DOHH2 (cell line): ENCODE results near the gene RALGAPA2.

Experiments used
- H3F3A ChIP-seq: fragments of 200-600 bp; sonication (generic), shearing (Covaris generic); 2 replicates; pipeline ENCODE4 v1.6.0; 2016; ENCODE audit warnings: antibody characterized with exemption, mild to moderate bottlenecking; ENCODE audit not compliant: control insufficient read depth, insufficient read depth
- H3K27ac ChIP-seq: fragments of 200-600 bp; sonication (generic); 2 replicates; pipeline ENCODE4 v1.5.1; 2014; ENCODE audit warnings: low read depth, mild to moderate bottlenecking, low read length, moderate library complexity
- H3K27me3 ChIP-seq: fragments of 200-600 bp; sonication (generic); 2 replicates; pipeline ENCODE4 v1.6.1; 2014; ENCODE audit warnings: mild to moderate bottlenecking, low read length, mixed read lengths; ENCODE audit not compliant: control insufficient read depth
- H3K36me3 ChIP-seq: fragments of 200-600 bp; sonication (generic); 2 replicates; pipeline ENCODE4 v1.6.1; 2014; ENCODE audit warnings: mild to moderate bottlenecking, low read length, moderate library complexity, mixed read lengths; ENCODE audit not compliant: control insufficient read depth
- H3K4me1 ChIP-seq: fragments of 200-600 bp; sonication (generic); 2 replicates; pipeline ENCODE4 v1.6.1; 2014; ENCODE audit warnings: mild to moderate bottlenecking, low read length, mixed read lengths; ENCODE audit not compliant: control insufficient read depth
- H3K4me2 ChIP-seq: fragments of 200-600 bp; sonication (generic); 2 replicates; pipeline ENCODE4 v1.6.0; 2014; ENCODE audit warnings: mild to moderate bottlenecking, low read length, moderate library complexity
- H3K4me3 ChIP-seq: fragments of 200-600 bp; sonication (generic); 2 replicates; pipeline ENCODE4 v1.5.1; 2014; ENCODE audit warnings: mild to moderate bottlenecking, low read length, mixed read lengths
- H3K79me2 ChIP-seq: fragments of 200-600 bp; sonication (generic); 2 replicates; pipeline ENCODE4 v1.6.1; 2014; ENCODE audit warnings: mild to moderate bottlenecking, low read length, mixed read lengths; ENCODE audit not compliant: control insufficient read depth
- H3K9me2 ChIP-seq: fragments of 200-600 bp; sonication (generic); replicated peaks from 2 replicates; pipeline ENCODE4 v1.6.1; 2014; ENCODE audit warnings: mild to moderate bottlenecking, low read length, mixed read lengths; ENCODE audit not compliant: control insufficient read depth
- H3K9me3 ChIP-seq: fragments of 200-600 bp; sonication (generic); 2 replicates; pipeline ENCODE4 v1.6.1; 2014; ENCODE audit warnings: antibody characterized with exemption, low read length, mixed read lengths; ENCODE audit not compliant: control insufficient read depth, insufficient read depth
- H4K20me1 ChIP-seq: fragments of 200-600 bp; sonication (generic); 2 replicates; pipeline ENCODE4 v1.6.0; 2014; ENCODE audit warnings: low read depth, mild to moderate bottlenecking, antibody characterized with exemption, low read length, moderate library complexity; ENCODE audit not compliant: control insufficient read depth, insufficient read depth
- EZH2phosphoT487 ChIP-seq: fragments of 200-600 bp; sonication (generic); IDR thresholded peaks from 2 replicates; pipeline ENCODE4 v1.6.1; 2017; ENCODE audit warnings: borderline replicate concordance, mild to moderate bottlenecking, antibody characterized with exemption, low read length, moderate library complexity, mixed read lengths
- TF ChIP-seq, protein P1 (sequence below): fragments of 200-600 bp; sonication (generic); IDR thresholded peaks from one replicate; pipeline ENCODE4 v1.5.1; 2014; ENCODE audit warnings: antibody characterized with exemption, mild to moderate bottlenecking, low read depth, low read length; ENCODE audit not compliant: poor library complexity, severe bottlenecking

RALGAPA2 gene

DNA sequence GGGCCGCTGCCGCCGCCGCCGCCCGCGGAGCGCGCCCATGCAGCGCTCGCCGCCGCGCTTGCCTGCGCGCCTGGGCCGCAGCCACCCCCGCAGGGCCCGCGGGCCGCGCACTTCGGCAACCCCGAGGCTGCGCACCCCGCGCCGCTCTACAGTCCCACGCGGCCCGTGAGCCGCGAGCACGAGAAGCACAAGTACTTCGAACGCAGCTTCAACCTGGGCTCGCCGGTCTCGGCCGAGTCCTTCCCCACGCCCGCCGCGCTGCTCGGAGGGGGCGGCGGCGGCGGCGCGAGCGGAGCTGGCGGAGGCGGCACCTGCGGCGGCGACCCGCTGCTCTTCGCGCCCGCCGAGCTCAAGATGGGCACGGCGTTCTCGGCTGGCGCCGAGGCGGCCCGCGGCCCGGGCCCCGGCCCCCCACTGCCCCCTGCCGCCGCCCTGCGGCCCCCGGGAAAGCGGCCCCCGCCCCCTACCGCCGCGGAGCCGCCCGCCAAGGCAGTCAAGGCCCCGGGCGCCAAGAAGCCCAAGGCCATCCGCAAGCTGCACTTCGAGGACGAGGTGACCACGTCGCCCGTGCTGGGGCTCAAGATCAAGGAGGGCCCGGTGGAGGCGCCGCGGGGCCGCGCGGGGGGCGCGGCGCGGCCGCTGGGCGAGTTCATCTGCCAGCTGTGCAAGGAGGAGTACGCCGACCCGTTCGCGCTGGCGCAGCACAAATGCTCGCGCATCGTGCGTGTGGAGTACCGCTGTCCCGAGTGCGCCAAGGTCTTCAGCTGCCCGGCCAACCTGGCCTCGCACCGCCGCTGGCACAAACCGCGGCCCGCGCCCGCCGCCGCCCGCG lies 343.8 kb downstream of the RALGAPA2 start:
- Histone ChIP-seq H3K4me3 (no peak overlapping the region), H3K36me3 (no peaks in the 10 kb centered on the region), H4K20me1 (no peaks in the 10 kb centered on the region), H3K9me2 (no peaks in the 10 kb centered on the region), H3K9me3 (no peaks in the 10 kb centered on the region), H3K27ac (no peak overlapping the region), H3K79me2 (no peaks in the 10 kb centered on the region), H3K4me2 (no peak overlapping the region), H3K4me1 (no peaks in the 10 kb centered on the region), H3F3A (peaks cover 4% of the 10 kb centered on the region; the same call in 1 of the 2 replicates), H3K27me3 (peaks cover 35% of the 10 kb centered on the region)
- no peak for TF ChIP-seq EZH2phosphoT487
- TF ChIP-seq, protein P1, sequence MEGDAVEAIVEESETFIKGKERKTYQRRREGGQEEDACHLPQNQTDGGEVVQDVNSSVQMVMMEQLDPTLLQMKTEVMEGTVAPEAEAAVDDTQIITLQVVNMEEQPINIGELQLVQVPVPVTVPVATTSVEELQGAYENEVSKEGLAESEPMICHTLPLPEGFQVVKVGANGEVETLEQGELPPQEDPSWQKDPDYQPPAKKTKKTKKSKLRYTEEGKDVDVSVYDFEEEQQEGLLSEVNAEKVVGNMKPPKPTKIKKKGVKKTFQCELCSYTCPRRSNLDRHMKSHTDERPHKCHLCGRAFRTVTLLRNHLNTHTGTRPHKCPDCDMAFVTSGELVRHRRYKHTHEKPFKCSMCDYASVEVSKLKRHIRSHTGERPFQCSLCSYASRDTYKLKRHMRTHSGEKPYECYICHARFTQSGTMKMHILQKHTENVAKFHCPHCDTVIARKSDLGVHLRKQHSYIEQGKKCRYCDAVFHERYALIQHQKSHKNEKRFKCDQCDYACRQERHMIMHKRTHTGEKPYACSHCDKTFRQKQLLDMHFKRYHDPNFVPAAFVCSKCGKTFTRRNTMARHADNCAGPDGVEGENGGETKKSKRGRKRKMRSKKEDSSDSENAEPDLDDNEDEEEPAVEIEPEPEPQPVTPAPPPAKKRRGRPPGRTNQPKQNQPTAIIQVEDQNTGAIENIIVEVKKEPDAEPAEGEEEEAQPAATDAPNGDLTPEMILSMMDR, result no peak

- peaks cover 4% of the 10 kb centered on the region; the same call in 1 of the 2 replicates for H3F3A ChIP-seq
- no peaks in the 10 kb centered on the region for H4K20me1 ChIP-seq
- H3K36me3 ChIP-seq, result no peaks in the 10 kb centered on the region
- no peak within 1 kb of the TSS for H3K4me3 ChIP-seq
- peaks cover 35% of the 10 kb centered on the region for H3K27me3 ChIP-seq
- no peaks in the 10 kb centered on the region for H3K79me2 ChIP-seq
- no peaks in the 10 kb centered on the region for H3K4me1 ChIP-seq
- no peaks in the 10 kb centered on the region for H3K9me3 ChIP-seq
- H3K4me2 ChIP-seq, result 0 out of 2 replicates have a peak within 1 kb of the TSS, but pooled peaks have one; percentile 19
- TF ChIP-seq, protein P1, result no peak
- TF ChIP-seq EZH2phosphoT487, result no peak
- no peak within 1 kb of the TSS for H3K27ac ChIP-seq
- no peaks in the 10 kb centered on the region for H3K9me2 ChIP-seq
Observed at GRCh38 chr20:20367575-20368417, 344.6 kb downstream of the RALGAPA2 start, which contains the start of gene INSM1. Gene INSM1 (plus strand): TSS chr20:20368104. CDS start chr20:20368268, 164 bp downstream.

- peaks cover 31% of the 10 kb centered on the region for H3K27me3 ChIP-seq
Observed at GRCh38 chr20:20366876-20367574, 345.4 kb downstream of the RALGAPA2 start.

More at GRCh38 chr20:20366876-20367574, 345.4 kb downstream of the RALGAPA2 start:
- Histone ChIP-seq H3K4me2 (no peak overlapping the region), H3K9me3 (no peaks in the 10 kb centered on the region), H3K4me1 (no peaks in the 10 kb centered on the region), H3K27ac (no peak overlapping the region), H3K79me2 (no peaks in the 10 kb centered on the region), H4K20me1 (no peaks in the 10 kb centered on the region), H3K36me3 (no peaks in the 10 kb centered on the region), H3K9me2 (no peaks in the 10 kb centered on the region), H3F3A (peaks cover 4% of the 10 kb centered on the region; the same call in 1 of the 2 replicates), H3K4me3 (no peak overlapping the region)
- TF ChIP-seq EZH2phosphoT487, result no peak
- TF ChIP-seq, protein P1, result no peak
